ENCODE data around the gene IMP4.
A peak's percentile ranks its signal among the peaks of the same experiment; 100 is the strongest.

IMP4 gene, protein sequence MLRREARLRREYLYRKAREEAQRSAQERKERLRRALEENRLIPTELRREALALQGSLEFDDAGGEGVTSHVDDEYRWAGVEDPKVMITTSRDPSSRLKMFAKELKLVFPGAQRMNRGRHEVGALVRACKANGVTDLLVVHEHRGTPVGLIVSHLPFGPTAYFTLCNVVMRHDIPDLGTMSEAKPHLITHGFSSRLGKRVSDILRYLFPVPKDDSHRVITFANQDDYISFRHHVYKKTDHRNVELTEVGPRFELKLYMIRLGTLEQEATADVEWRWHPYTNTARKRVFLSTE

DNA sequence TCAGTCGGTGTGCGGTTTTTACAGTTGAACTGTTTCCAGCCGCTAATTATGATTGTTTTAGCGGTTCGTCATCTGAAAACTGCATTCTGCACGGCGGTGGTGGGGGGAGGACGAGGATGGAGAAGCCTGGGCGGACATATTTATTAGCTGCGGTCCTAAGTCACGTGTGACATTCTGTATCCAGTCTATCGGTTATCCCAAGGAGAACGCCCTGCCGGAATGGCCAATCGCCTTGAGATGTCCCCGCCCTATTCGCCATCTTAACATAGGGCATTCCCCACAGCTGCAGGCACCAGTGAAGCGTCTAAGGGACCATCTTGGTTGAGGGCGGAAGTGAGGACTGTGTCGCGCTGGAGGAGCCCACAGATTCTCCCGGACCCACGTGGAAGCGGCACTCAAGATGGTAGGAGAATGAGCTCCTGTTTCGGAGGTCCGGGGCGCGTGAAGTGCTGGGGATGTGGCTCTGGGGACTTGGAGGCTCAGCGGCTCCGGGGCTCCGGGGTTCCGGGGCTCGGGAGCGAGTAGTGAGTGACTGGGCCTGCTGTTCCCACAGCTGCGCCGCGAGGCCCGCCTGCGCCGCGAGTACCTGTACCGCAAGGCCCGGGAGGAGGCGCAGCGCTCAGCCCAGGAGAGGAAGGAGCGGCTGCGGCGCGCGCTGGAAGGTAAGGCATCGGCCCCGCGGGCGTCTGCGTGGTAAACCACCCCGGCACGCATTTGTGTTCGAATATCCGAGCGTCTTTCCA is at the start of gene IMP4:
Gene IMP4 (plus strand): TSS at position 365 of the 743 bp plus-strand sequence. CDS start 36 bp downstream, at position 401.
- DNase-seq (ENCODE audit: low read depth) = peak; percentile 99
- TF ChIP-seq, protein P1, sequence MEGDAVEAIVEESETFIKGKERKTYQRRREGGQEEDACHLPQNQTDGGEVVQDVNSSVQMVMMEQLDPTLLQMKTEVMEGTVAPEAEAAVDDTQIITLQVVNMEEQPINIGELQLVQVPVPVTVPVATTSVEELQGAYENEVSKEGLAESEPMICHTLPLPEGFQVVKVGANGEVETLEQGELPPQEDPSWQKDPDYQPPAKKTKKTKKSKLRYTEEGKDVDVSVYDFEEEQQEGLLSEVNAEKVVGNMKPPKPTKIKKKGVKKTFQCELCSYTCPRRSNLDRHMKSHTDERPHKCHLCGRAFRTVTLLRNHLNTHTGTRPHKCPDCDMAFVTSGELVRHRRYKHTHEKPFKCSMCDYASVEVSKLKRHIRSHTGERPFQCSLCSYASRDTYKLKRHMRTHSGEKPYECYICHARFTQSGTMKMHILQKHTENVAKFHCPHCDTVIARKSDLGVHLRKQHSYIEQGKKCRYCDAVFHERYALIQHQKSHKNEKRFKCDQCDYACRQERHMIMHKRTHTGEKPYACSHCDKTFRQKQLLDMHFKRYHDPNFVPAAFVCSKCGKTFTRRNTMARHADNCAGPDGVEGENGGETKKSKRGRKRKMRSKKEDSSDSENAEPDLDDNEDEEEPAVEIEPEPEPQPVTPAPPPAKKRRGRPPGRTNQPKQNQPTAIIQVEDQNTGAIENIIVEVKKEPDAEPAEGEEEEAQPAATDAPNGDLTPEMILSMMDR (IDR thresholded peaks at IDR 0.05; ENCODE audit: insufficient read depth, low read depth, low read length, missing control alignments) = peak; percentile 34
- peak within 1 kb of the TSS; percentile 74 for H3K4me3 ChIP-seq (ENCODE audit: low read depth, low read length)

DNA sequence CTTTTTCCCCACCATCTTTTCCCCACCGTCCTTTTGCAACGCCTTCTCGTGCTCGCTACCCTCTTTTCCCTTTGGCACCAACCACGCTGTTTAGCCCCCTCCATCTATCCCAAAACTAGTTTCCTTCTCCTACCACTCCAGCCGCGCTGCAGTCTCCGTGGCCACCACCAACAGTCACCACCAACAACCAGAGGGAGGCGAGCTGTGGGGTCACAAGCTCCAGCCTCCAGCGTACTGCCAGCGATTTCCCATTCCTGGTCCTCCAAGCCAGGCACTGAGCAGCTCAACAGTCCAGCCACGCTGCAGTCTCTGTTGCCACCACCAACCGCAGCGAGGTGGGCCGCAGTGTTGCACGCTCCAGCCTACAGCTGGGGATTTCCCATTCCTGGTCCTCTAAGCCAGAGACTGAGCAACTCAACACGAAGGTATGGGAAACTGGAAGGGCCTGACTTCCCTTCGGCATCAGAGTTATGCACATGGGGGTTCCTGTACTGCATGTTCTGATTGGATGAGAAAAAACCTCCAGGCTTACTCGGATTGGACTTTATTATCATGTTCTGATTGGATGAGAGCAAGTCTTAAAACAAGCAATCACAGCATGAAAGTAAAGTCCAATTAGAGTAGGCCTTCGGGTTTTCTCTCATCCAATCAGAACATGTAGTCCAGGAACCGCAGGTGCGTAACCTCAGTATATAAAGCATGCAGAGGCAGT is 42.3 kb upstream of the IMP4 start:
- TF ChIP-seq, protein P1 (IDR thresholded peaks at IDR 0.05; ENCODE audit: insufficient read depth, low read depth, low read length, missing control alignments) = no peak
- no peak for DNase-seq (ENCODE audit: low read depth)
- H3K4me3 ChIP-seq (ENCODE audit: low read depth, low read length) = no peak overlapping the region

DNA sequence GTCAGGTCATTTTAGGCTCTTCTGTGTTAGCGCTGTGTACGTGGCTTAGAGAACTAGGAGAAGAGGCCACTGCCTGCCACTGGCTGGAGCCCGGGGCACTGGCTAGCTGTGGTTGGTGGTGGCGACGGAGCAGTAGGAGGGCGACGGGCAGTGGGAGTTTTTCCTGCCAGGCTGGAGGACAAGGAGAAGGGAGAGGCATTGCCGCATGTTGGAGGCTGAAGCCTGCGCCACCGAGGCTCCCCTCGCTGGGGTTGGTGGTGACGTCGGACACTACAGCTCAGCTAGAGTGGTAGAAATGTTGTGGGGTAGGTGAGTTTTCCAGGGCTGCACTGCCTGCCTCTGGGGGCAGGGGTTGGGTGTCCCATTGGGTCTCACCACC is 41.7 kb upstream of the IMP4 start:
- TF ChIP-seq, protein P1 (IDR thresholded peaks at IDR 0.05; ENCODE audit: insufficient read depth, low read depth, low read length, missing control alignments) = no peak
- H3K4me3 ChIP-seq (ENCODE audit: low read depth, low read length) = no peak overlapping the region
- no peak for DNase-seq (ENCODE audit: low read depth)

DNA sequence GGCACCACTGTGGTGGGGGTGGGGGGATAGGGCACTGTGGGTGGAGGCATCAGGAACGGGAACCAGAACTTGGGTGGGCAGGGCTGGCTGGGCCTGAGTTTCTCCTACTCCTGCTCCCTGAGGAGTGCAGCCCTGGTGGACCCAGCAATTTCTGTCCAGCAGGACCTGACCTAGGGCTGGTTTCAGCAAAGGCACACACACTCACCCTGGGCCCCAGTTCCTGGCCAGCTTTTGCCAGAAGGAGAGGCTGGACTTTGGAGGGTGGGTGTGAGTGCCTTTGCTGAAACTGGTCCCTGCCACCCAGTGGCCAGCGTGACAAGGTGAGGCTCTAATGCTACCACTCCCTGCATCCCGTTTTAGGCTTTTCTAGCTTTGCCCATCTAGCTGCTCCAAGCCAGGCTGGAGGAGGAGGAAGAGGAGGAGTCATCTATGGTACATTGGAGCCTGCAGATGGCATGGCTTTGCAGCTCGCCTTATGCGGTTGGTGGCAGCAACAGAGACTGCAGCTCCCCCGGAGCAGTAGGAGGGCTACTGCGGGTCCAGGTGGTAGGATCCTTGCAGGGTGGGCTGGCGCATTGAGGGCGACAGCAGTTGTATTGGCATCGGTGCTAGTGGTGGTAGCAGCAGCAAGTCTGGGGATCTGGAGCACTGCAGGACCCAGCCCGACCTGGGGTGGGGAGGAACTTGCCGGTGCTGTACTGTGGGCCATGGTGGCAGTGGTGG is 40.4 kb upstream of the IMP4 start:
- DNase-seq (ENCODE audit: low read depth) = peak; percentile 29
- no peak overlapping the region for H3K4me3 ChIP-seq (ENCODE audit: low read depth, low read length)
- TF ChIP-seq, protein P1 (IDR thresholded peaks at IDR 0.05; ENCODE audit: insufficient read depth, low read depth, low read length, missing control alignments) = no peak

DNA sequence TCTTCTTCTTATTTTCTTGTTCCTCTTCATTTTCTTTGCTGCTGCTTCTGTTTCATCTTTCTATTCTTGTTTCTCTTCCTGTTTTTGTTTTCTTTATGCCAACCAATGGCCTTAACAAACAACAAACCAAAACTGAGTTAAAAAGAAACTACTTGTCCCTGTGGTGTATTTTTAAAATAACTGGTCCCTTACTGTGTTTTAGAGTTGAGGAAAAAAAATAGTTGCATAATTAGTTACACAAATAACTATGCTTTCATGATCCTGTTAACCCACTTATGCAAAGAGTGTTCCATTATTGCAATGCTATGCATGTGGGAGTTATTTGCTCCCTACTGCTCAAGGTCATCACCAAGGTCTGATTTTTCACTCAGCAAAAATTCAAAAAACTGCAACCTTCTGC is 39.5 kb upstream of the IMP4 start:
- DNase-seq (ENCODE audit: low read depth) = peak; percentile 46
- TF ChIP-seq, protein P1 (IDR thresholded peaks at IDR 0.05; ENCODE audit: insufficient read depth, low read depth, low read length, missing control alignments) = no peak
- H3K4me3 ChIP-seq (ENCODE audit: low read depth, low read length) = no peak overlapping the region; the same call in 1 of the 2 replicates

DNA sequence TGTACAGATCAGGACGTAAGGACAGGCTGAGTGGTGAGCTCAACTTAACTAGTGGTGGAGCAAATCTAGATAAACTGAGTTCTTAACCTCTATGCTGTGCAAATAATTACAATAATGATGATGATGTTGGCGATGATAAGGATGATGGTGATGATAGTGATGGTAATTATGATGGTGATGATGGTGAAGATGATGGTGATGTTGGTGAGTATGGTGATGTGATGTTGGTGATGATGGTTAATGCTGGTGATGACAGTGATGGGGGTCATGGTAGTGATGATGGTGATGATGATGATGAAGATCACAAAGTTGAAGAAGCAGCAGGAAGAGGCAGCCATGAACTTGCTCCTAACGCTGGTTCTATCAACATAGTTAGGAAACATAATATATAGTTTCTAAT is 38.0 kb upstream of the IMP4 start:
- TF ChIP-seq, protein P1 (IDR thresholded peaks at IDR 0.05; ENCODE audit: insufficient read depth, low read depth, low read length, missing control alignments) = no peak
- no peak overlapping the region for H3K4me3 ChIP-seq (ENCODE audit: low read depth, low read length)
- DNase-seq (ENCODE audit: low read depth) = no peak
